Neural cell (in vitro differentiated cells): Measurements from ENCODE around the gene PCDHB9. TPM values are rescaled to one million over a fixed set of nuclear protein-coding genes. Genes with fewer than 3 reads are reported as not detected.
A peak's percentile ranks its signal among the peaks of the same experiment; 100 is the strongest.
"Not testable (repeated sequence)": the region's sequence is repeated elsewhere in the genome, so short reads cannot be mapped to it uniquely, and the experiment has no call there.

ENCODE experiments used
- H2AFZ ChIP-seq: fragments of 200-600, 300-800 bp; sonication (generic), shearing (Covaris generic); 2 replicates; pipeline ENCODE4 v1.6.0; 2014; ENCODE audit warnings: low read depth, mild to moderate bottlenecking, antibody characterized with exemption, low read length, moderate library complexity
- H3F3A ChIP-seq: fragments of 200-600 bp; shearing (Covaris generic); 2 replicates; pipeline ENCODE4 v1.6.1; 2016; ENCODE audit warnings: mild to moderate bottlenecking, moderate library complexity, mixed read lengths, antibody characterized with exemption, low read length; ENCODE audit not compliant: insufficient read depth, poor library complexity, severe bottlenecking
- H3K27ac ChIP-seq: fragments of 200-600, 300-800 bp; sonication (generic), shearing (Covaris generic); 2 replicates; pipeline ENCODE4 v1.5.1; 2014; ENCODE audit warnings: mild to moderate bottlenecking, low read length, moderate library complexity
- H3K27me3 ChIP-seq: fragments of 300-800, 200-600 bp; sonication (generic), shearing (Covaris generic); 2 replicates; pipeline ENCODE4 v1.6.0; 2014; ENCODE audit warnings: mild to moderate bottlenecking, low read depth, low read length, moderate library complexity; ENCODE audit not compliant: insufficient read depth
- H3K36me3 ChIP-seq: fragments of 300-800, 200-600 bp; sonication (generic), shearing (Covaris generic); 2 replicates; pipeline ENCODE4 v1.5.1; 2014; ENCODE audit warnings: mild to moderate bottlenecking, antibody characterized with exemption, low read length, moderate library complexity; ENCODE audit not compliant: insufficient read depth
- H3K4me2 ChIP-seq: fragments of 300-800, 200-600 bp; sonication (generic), shearing (Covaris generic); 2 replicates; pipeline ENCODE4 v1.6.0; 2014; ENCODE audit warnings: mild to moderate bottlenecking, low read length
- H3K4me3 ChIP-seq: fragments of 300-800, 200-600 bp; sonication (generic), shearing (Covaris generic); 2 replicates; pipeline ENCODE4 v1.5.1; 2014; ENCODE audit warnings: mild to moderate bottlenecking, low read length, moderate library complexity
- H3K79me2 ChIP-seq: fragments of 200-600 bp; shearing (Covaris generic); replicated peaks from 2 replicates; pipeline ENCODE4 v1.6.0; 2014; ENCODE audit warnings: mild to moderate bottlenecking, low read length, moderate library complexity; ENCODE audit not compliant: insufficient read depth
- H3K9ac ChIP-seq: fragments of 300-800, 200-600 bp; sonication (generic), shearing (Covaris generic); 2 replicates; pipeline ENCODE4 v1.6.1; 2016; ENCODE audit warnings: mild to moderate bottlenecking, low read length, mixed read lengths
- H3K9me2 ChIP-seq: fragments of 200-600 bp; shearing (Covaris generic); 2 replicates; pipeline ENCODE4 v1.6.1; 2016; ENCODE audit warnings: mild to moderate bottlenecking, low read length, mixed read lengths; ENCODE audit not compliant: insufficient read depth
- H3K9me3 ChIP-seq: fragments of 200-600, 300-800 bp; sonication (generic), shearing (Covaris generic); 2 replicates; pipeline ENCODE4 v1.6.1; 2016; ENCODE audit warnings: mild to moderate bottlenecking, mixed run types, low read length, moderate library complexity, mixed read lengths
- H4K20me1 ChIP-seq: fragments of 200-600 bp; shearing (Covaris generic); 2 replicates; pipeline ENCODE4 v1.6.1; 2016; ENCODE audit warnings: mild to moderate bottlenecking, mixed run types; ENCODE audit not compliant: insufficient read depth
- EZH2 ChIP-seq: fragments of 200-600, 300-800 bp; shearing (Covaris generic), sonication (generic); IDR thresholded peaks from 2 replicates; pipeline ENCODE4 v1.6.1; 2014; ENCODE audit warnings: antibody characterized with exemption, low read length, borderline replicate concordance, mild to moderate bottlenecking; ENCODE audit not compliant: insufficient read depth, poor library complexity, severe bottlenecking
- RAD21 ChIP-seq: fragments of 450-650 bp; conservative IDR thresholded peaks from 2 replicates; pipeline ENCODE4 v1.6.1; 2014; ENCODE audit warnings: antibody characterized with exemption, mild to moderate bottlenecking, moderate library complexity
- SMC3 ChIP-seq: fragments of 450-650 bp; conservative IDR thresholded peaks from 2 replicates; pipeline ENCODE4 v1.6.1; 2014; ENCODE audit warnings: antibody characterized with exemption, mild to moderate bottlenecking, moderate library complexity; ENCODE audit not compliant: poor library complexity
- TAF1 ChIP-seq: IDR thresholded peaks from 2 replicates; pipeline ENCODE4 v1.6.1; 2012; ENCODE audit warnings: low read depth
- polyA plus RNA-seq: library from polyadenylated mRNA; depleted of rRNA; stranded (reverse); fragments of >200 nt; gene quantifications from 2 replicates; pipeline ENCODE4 v1.2.3, GENCODE V29; 2014
- TF ChIP-seq, protein P1 (sequence below): fragments of 450-650 bp; IDR thresholded peaks from 2 replicates; pipeline ENCODE4 v1.5.1; 2014; ENCODE audit warnings: antibody characterized with exemption, mild to moderate bottlenecking, moderate library complexity; ENCODE audit not compliant: poor library complexity, severe bottlenecking

PCDHB9 gene
- polyA plus RNA-seq, 1 donor from 2014 or later: 4.9 TPM

DNA sequence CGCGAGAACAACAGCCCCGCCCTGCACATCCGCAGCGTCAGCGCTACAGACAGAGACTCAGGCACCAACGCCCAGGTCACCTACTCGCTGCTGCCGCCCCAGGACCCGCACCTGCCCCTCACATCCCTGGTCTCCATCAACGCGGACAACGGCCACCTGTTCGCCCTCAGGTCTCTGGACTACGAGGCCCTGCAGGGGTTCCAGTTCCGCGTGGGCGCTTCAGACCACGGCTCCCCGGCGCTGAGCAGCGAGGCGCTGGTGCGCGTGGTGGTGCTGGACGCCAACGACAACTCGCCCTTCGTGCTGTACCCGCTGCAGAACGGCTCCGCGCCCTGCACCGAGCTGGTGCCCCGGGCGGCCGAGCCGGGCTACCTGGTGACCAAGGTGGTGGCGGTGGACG lies 28.5 kb downstream of the PCDHB9 start:
- H3K4me3 ChIP-seq, H4K20me1 ChIP-seq, H3F3A ChIP-seq, H3K4me2 ChIP-seq, H3K9me2 ChIP-seq, H3K27me3 ChIP-seq, H2AFZ ChIP-seq, H3K9ac ChIP-seq, H3K27ac ChIP-seq, H3K36me3 ChIP-seq, H3K79me2 ChIP-seq: not testable (repeated sequence)
- peaks cover 13% of the 10 kb centered on the region for H3K9me3 ChIP-seq

GRCh38 chr5:141216035-141216434 lies 29.1 kb downstream of the PCDHB9 start:
- not testable (repeated sequence) for H2AFZ ChIP-seq

GRCh38 chr5:141223112-141223783 lies 36.3 kb downstream of the PCDHB9 start, which contains the start of gene PCDHB14:
PCDHB14 (plus strand) TSS chr5:141223343; CDS start chr5:141223506, 163 bp downstream.
- no peaks in the 10 kb centered on the region for H3K36me3 ChIP-seq
- H3K9me2 ChIP-seq: no peaks in the 10 kb centered on the region
- no peak within 1 kb of the TSS for H3K4me2 ChIP-seq
- peak within 1 kb of the TSS; percentile 60 for H3K4me3 ChIP-seq
- H3K27ac ChIP-seq: peak within 1 kb of the TSS; percentile 46
- no peaks in the 10 kb centered on the region for H3F3A ChIP-seq
- peaks cover 4% of the 10 kb centered on the region for H3K79me2 ChIP-seq
- no peak within 1 kb of the TSS for H2AFZ ChIP-seq
- no peaks in the 10 kb centered on the region for H3K9me3 ChIP-seq
- TF ChIP-seq TAF1: no peak
- no peak for TF ChIP-seq EZH2
- peak; percentile 63 for TF ChIP-seq RAD21
- TF ChIP-seq, protein P1, sequence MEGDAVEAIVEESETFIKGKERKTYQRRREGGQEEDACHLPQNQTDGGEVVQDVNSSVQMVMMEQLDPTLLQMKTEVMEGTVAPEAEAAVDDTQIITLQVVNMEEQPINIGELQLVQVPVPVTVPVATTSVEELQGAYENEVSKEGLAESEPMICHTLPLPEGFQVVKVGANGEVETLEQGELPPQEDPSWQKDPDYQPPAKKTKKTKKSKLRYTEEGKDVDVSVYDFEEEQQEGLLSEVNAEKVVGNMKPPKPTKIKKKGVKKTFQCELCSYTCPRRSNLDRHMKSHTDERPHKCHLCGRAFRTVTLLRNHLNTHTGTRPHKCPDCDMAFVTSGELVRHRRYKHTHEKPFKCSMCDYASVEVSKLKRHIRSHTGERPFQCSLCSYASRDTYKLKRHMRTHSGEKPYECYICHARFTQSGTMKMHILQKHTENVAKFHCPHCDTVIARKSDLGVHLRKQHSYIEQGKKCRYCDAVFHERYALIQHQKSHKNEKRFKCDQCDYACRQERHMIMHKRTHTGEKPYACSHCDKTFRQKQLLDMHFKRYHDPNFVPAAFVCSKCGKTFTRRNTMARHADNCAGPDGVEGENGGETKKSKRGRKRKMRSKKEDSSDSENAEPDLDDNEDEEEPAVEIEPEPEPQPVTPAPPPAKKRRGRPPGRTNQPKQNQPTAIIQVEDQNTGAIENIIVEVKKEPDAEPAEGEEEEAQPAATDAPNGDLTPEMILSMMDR: peak; percentile 55
- peak; percentile 48 for TF ChIP-seq SMC3
- H3K9ac ChIP-seq: peak within 1 kb of the TSS; percentile 52
- no peaks in the 10 kb centered on the region for H4K20me1 ChIP-seq
- H3K27me3 ChIP-seq: no peaks in the 10 kb centered on the region

More at GRCh38 chr5:141216035-141216434, 29.1 kb downstream of the PCDHB9 start:
- H3K27me3 ChIP-seq, H3K79me2 ChIP-seq, H3K36me3 ChIP-seq, H3K4me2 ChIP-seq, H3K27ac ChIP-seq, H3F3A ChIP-seq, H3K9me2 ChIP-seq, H3K9ac ChIP-seq, H4K20me1 ChIP-seq, H3K4me3 ChIP-seq: not testable (repeated sequence)
- H3K9me3 ChIP-seq: peaks cover 10% of the 10 kb centered on the region

GRCh38 chr5:141224844-141225243 lies 37.9 kb downstream of the PCDHB9 start:
- not testable (repeated sequence) for H3K9me3 ChIP-seq

DNA sequence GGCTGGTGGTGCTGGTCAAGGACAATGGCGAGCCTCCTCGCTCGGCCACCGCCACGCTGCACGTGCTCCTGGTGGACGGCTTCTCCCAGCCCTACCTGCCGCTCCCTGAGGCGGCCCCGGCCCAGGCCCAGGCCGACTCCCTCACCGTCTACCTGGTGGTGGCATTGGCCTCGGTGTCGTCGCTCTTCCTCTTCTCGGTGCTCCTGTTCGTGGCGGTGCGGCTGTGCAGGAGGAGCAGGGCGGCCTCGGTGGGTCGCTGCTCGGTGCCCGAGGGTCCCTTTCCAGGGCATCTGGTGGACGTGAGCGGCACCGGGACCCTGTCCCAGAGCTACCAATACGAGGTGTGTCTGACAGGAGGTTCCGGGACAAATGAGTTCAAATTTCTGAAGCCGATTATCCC lies 38.5 kb downstream of the PCDHB9 start:
- H3K4me3 ChIP-seq, H3K36me3 ChIP-seq, H3K27ac ChIP-seq, H2AFZ ChIP-seq, H3K27me3 ChIP-seq, H3K4me2 ChIP-seq, H3F3A ChIP-seq, H3K9me2 ChIP-seq, H4K20me1 ChIP-seq, H3K9ac ChIP-seq, H3K9me3 ChIP-seq, H3K79me2 ChIP-seq: not testable (repeated sequence)

More at GRCh38 chr5:141224844-141225243, 37.9 kb downstream of the PCDHB9 start:
- not testable (repeated sequence) for H3K9ac ChIP-seq, H3K36me3 ChIP-seq, H3K4me2 ChIP-seq, H3K79me2 ChIP-seq, H2AFZ ChIP-seq, H3K9me2 ChIP-seq, H4K20me1 ChIP-seq, H3K27me3 ChIP-seq, H3K27ac ChIP-seq, H3F3A ChIP-seq
- H3K4me3 ChIP-seq: peak overlapping the region; percentile 60
